SW 1271 (cell line): Measurements from ENCODE around the gene PRAMEF12.
"Not testable (repeated sequence)": the region's sequence is repeated elsewhere in the genome, so short reads cannot be mapped to it uniquely, and the experiment has no call there.

ENCODE experiments used
- DNase-seq, 2 experiments: peaks; one replicate each; lab custom pipeline; 2025; lab: John Stamatoyannopoulos, UW

The PRAMEF12 gene

GRCh38 chr1:12771186-12771585 is 2.4 kb upstream of the PRAMEF12 start:
- DNase-seq = no peak

GRCh38 chr1:12772520-12772919 is 1.0 kb upstream of the PRAMEF12 start:
- DNase-seq = no peak

GRCh38 chr1:12774801-12775345 is 1.3 kb downstream of the PRAMEF12 start:
- DNase-seq = no peak

- no peak for DNase-seq
Observed at GRCh38 chr1:12775443-12775842, 1.9 kb downstream of the PRAMEF12 start.

GRCh38 chr1:12776801-12777557 is 3.4 kb downstream of the PRAMEF12 start:
- DNase-seq = no peak

- no peak for DNase-seq
Observed at GRCh38 chr1:12778061-12778460, 4.5 kb downstream of the PRAMEF12 start.

- no peak for DNase-seq
Observed at GRCh38 chr1:12778907-12779306, 5.4 kb downstream of the PRAMEF12 start.

- DNase-seq = not testable (repeated sequence)
Observed at GRCh38 chr1:12781488-12781887, 8.0 kb downstream of the PRAMEF12 start.

- DNase-seq = not testable (repeated sequence)
Observed at GRCh38 chr1:12783783-12784182, 10.2 kb downstream of the PRAMEF12 start.

GRCh38 chr1:12784729-12785128 is 11.2 kb downstream of the PRAMEF12 start:
- not testable (repeated sequence) for DNase-seq

GRCh38 chr1:12791097-12791496 is 17.6 kb downstream of the PRAMEF12 start, which contains the start of gene PRAMEF1:
Gene PRAMEF1 (plus strand): TSS chr1:12791397. CDS start chr1:12793228, 1,831 bp downstream.
- DNase-seq = not testable (repeated sequence)

- no peak for DNase-seq
Observed at GRCh38 chr1:12798911-12799310, 25.4 kb downstream of the PRAMEF12 start.

- DNase-seq = no peak
Observed at GRCh38 chr1:12799730-12800129, 26.2 kb downstream of the PRAMEF12 start.

- no peak for DNase-seq
Observed at GRCh38 chr1:12809933-12810332, 36.4 kb downstream of the PRAMEF12 start.

GRCh38 chr1:12810691-12811408 is 37.3 kb downstream of the PRAMEF12 start:
- no peak for DNase-seq

GRCh38 chr1:12811409-12811784 is 37.9 kb downstream of the PRAMEF12 start:
- no peak for DNase-seq

- DNase-seq = not testable (repeated sequence)
Observed at GRCh38 chr1:12819061-12819460, 45.5 kb downstream of the PRAMEF12 start.
